Activated T-helper 9 cell treated with anti-CD3 and anti-CD28 coated beads, Interleukin-2, amount 50 U/mL, for 16 hours (primary cell): ENCODE results near the gene GP9.
"Not testable (repeated sequence)": the region's sequence is repeated elsewhere in the genome, so short reads cannot be mapped to it uniquely, and the experiment has no call there.

Experiments
- DNase-seq: peaks from one replicate; pipeline ENCODE4 v3.0.0-alpha.2; 2020; ENCODE audit warnings: low read depth

Gene GP9

DNA sequence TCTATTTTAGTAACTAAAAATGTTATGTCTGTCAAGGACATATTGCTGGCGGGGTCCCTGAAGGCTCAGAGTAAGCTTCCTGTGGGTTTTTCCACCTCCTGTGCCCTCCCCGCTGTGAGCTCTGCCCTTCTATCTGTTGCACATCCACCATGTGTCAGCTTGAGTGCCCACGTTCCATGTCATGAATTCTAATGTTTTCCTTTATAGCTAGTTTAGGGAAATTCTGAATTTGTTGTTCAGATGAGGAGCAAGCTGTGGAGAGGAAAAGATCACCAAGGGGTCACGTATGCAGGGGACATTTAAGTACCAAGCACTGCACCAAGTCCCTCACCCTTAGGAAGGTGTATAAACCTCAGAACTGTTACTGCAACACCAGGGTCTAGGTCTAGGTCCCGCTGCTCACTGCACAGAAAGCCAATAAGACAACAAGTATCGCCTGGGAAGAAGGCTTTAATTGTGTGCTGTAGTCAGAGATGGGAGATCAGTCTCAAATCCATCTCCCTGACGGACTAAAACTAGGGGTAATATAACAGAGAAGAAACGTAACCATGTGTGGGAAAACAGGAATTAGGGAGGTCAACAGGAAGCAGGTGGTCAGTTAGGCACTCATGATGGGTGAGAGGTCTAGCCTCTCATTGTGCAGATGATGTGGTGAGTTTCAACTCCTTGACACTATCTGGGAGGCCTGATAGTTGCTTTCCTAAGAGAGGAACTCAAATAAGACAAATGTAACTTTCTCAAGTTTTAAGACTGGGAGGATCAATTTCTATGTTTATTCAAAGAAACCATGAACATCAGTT, 9.7 kb downstream of the GP9 start:
- no peak for DNase-seq

- no peak for DNase-seq
Measured at GRCh38 chr3:129077222-129077621, 16.6 kb downstream of the GP9 start.

- DNase-seq, result no peak
Measured at GRCh38 chr3:129078510-129078909, 17.9 kb downstream of the GP9 start.

- DNase-seq, result no peak
Measured at GRCh38 chr3:129081503-129081902, 20.9 kb downstream of the GP9 start.

DNA sequence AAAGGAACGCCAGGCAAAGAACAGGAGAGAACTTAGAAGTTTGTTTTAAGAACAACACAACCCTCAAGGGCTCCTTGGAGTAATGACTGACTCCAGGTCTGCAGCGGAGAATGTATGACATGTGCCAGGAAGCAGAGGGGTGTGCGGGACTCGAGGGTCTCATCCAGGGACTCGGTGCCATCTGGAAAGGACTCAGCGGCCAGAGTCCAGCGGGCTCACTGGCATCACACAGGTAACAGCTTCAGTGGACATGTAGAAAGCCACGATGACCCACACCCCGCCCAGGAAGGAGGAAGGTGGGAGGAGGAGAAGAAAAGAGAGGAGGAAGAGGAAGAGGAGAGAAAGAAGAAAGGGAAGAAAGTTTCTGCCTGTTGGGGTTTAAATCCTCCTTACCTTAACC, 21.4 kb downstream of the GP9 start:
- DNase-seq, result no peak

DNA sequence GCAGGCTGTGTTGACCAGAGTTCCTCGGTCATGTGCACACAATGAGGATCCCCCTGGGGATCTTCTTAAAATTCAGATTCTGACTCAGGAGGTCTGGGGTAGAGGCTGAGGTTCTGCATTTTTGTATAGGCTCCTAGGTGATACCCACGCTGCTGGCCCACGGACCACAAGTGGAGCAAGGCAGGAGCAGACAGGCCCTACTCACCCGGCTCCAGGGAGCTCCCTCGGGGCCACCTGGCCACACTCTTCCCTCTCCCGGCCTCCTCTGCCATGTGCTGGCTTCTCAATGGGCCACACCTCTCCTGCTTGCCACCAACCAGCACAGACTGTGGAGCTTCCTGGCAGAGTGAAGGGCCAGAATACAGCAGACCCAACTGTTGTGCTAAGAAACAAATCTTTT, 23.9 kb downstream of the GP9 start:
- DNase-seq, result no peak

DNA sequence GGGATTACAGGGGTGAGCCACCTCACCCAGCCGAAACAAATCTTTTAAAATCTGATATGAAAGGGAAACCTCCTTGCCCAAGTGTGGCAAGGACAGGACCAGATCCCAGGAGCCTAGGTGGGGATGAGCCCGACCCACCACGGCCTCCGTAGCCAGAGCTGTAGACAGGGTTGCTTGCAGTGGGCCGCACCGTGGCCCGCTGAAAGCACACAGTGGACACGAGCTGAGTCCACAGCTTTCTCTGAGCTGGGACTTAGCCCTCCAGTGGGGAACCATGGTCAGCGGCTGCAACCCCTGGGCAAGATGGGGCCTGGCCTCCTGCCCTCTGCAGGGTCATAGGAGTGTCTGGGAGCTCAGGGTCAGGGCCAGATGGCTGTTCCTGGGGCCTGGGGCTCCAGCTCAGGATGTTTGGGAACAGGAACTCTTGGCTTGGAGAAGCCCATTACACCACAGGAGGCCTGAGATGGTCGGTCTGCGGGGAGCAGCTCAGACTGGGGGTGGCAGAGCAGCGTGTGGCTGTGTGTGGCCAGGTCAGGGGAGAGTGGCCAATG, 24.7 kb downstream of the GP9 start:
- no peak for DNase-seq

DNA sequence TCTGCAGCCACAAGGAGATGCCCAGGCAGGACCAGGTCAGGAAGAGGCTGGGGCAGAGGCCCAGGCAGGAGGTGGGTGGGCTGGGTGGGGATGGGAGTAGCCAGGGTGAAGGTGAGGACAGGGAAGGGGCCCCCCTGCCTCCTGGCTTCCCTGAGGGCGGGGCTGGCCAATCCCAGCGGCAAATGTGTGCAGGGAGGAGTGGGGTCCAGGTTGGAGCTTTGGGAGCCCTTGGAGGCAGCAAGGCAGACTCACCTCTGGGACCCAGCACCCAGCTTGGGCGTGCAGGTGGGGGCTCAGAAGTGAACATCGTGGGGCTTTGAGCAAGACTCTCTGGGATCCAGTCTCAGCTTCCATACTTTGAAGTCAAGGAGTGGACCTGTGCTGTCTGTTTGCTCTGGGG, 25.2 kb downstream of the GP9 start:
- no peak for DNase-seq

DNA sequence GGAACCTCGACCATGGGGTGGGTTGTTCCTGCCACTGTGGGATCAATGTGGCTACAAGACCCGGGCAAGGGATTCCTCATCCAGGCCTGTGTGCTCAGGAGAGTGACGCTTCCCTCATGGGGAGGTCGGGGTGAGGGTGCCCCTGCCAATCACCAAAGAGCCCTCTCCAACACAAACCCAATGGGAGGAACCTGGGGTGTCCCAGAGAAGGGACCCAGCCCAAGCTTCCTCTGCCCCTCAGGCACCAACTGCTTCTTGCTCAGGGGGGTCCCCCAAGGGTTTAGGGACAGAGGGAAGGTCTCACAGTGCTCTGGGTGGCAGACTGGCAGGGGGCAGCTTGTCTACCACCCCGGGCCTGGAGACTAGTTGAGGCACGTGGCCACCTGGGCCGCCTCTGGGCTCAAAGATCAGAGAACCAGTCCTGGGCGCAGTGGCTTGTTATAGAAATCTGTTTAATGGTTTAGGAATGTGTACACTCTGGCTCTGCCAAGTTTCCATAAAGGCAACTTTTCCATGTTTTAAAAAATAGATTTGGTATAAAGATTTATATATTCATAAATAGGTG, 26.6 kb downstream of the GP9 start:
- no peak for DNase-seq

DNA sequence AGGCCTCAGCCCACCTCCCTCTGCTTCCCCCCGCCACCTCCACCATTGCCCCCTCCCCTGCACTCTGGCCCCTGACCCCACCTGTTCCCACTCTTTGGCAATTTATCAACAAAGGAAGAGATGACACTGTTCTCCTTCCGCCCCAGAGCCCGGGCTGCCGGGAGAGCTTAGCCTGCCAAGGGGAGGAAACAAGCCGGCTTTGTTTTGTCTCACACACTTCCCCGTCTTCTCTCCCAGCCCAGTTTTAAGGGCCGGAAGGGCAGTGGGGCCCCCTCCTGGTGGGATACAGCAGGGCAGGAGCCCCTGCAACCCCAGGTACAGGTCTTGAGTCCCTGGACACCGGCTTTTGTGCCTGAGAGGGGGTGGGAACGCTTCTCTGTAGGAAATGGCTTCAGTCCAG, 27.3 kb downstream of the GP9 start:
- DNase-seq, result not testable (repeated sequence)

DNA sequence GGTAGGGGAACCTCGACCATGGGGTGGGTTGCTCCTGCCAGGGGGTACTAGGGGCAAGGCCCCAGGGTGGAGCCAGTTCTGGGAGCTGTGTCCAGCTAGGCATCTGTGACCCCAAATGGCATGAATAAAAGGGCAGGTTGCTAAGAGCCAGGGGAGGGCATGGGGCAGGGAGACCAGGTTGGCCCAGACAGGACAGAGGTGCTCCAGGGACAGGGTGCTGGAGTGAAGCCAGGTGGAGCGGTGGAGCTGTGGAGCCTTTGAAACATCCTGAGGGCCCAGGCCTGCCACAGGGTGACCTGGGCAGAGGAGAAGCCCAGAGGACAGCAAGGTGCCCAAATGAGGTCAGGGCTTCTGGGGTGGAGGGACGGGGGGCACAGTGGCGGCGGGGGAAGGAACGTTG, 27.7 kb downstream of the GP9 start:
- not testable (repeated sequence) for DNase-seq

DNA sequence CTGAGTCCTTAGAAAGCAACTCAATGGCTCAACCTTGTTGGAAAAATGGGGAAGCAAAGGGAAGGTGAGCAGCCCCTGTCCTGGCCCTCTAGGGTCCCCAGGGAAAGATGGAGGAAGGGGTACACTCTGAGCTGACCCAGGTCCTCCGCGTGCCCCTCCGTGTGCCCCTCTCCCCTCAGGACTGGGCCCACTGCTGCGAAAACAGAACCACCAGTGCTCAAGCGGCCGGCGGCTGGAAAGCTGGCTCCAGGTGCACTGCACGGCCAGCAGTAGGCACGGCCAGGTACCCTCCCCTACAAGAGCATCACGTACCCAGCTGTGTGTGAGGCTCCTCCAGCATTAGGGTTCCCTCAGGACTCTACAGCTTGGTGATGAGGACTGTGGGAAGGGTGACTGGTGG, 34.7 kb downstream of the GP9 start:
- no peak for DNase-seq

DNA sequence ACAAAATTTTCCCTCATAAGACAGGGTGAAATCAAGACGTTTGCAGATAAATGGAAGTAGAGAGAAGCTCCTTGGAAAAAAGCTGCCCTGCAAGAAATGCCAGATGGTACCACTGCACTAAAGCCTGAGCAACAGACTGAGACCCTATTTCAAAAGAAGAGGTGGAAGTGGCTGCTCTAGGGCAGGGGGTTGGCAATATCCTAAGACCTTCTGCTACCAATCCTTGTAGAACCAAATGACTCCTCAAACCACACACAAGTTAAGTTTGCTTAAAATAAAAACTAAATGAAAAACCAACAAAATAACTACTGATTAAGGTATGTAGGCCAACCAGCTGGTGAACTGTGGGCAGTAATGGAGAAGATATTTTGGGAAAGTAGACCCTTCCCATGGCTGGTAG, 39.7 kb downstream of the GP9 start:
- no peak for DNase-seq

- no peak for DNase-seq
Measured at GRCh38 chr3:129101370-129102138, 41.0 kb downstream of the GP9 start.

DNA sequence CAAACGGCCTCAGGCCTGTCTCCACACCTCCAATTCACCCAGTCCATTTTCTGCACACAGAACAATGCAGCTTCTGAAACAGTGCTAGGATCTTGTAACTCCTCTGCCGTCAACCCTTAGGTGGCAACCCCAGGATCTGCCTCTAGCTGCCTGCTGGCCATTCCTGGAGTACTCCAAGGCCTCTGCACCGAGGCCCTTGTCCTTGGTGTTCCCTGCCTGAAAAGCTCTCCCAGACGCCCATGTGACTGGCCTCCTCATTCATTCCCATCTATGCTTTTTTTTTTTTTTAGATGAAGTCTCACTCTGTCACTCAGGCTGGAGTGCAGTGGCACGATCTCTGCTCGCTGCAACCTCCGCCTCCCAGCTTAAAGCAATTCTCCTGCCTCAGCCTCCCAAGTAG, 42.7 kb downstream of the GP9 start:
- no peak for DNase-seq

DNA sequence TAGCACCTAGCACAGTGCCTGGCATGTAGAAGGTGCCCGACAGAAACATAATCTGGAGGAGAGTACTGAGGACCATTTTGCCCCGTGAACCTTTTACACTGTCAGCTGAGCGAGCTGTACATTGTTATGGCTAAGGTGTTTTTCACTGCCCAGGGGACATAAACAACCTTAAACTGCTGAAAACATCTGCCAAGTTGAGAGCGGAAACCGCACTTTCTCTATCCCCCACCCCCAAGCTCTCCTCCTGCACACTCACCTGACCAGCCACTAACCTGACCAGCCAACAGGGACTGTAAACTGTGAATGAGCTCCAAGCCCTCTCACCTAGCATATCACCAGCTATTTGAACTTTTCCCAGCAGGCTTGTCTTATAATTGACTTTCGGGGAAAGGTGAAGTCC, 43.5 kb downstream of the GP9 start:
- DNase-seq, result no peak

DNA sequence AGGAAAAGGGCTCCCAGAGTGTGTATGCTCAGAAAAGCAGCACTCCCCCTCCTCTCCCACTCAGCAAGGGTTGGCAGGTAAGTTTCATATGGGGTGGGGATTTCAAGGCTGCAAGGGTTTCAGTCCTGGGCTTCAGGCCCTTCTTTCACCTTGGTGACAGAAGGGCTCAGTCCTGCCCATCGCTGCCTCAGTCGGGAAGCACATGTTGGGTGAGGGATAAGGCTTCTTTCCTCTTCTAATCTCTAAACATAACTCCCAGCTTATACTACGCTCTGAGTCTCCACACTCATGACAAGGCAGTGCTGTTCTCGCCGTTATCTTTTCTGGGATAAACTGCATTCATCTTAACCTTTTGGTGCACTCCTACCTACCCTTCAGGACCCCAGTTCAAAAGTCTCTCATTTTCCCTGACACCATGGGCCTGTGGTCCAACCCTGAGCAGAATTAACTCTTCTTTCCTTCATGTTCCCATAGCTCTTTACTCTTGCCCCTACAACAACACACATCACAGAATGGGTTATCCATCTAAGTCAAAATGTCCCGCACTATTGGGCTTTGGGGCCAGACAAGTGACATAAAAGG, 44.0 kb downstream of the GP9 start:
- DNase-seq, result no peak

GRCh38 chr3:129105862-129106261, 45.3 kb downstream of the GP9 start:
- DNase-seq, result no peak

GRCh38 chr3:129106320-129106719, 45.7 kb downstream of the GP9 start:
- no peak for DNase-seq

GRCh38 chr3:129106866-129107565, 46.4 kb downstream of the GP9 start:
- no peak for DNase-seq

DNA sequence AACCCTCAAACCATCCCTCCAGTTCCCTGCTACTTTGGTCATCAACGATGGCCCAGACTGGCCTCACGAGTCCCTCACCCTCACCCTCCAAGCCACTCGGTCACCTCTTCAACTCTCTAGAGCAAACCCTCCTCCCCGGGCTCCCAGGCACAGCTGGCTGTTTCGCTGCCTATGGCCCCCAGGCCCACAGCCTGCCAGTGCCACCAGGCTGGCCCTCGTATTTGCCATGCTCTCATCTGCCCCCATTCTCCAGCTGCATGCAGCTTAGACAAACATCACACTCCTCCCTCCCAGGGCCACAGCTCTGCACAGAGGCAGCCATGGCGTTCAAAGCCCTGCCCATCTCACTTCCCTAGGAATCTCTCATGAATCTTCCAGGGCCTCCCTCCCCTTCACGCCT, 47.2 kb downstream of the GP9 start:
- no peak for DNase-seq
